K562 (cell line): ENCODE results near the gene ATP2A3. TPM values are rescaled to one million over a fixed set of nuclear protein-coding genes. Genes with fewer than 3 reads are reported as not detected.
A peak's percentile ranks its signal among the peaks of the same experiment; 100 is the strongest.

Experiments used
- ATAC-seq: fragments of 200-7000 bp; cut with Tn5 transposase; 3 replicates; pipeline ENCODE4 v1.9.1; 2020; ENCODE audit warnings: moderate library complexity
- BruUV-seq: library from RNA; stranded (reverse); fragments of 400-500 nt; replicated peaks from 2 replicates; lab custom pipeline; 2021; lab: Mats Ljungman, UMichigan
- CTCF ChIA-PET: fragments of 300-600 bp; formaldehyde crosslinking; extraction: SDS; loops from one replicate; lab custom pipeline; 2021; ENCODE audit warnings: low intra/inter-chr PET ratio; lab: Yijun Ruan, JAX
- POLR2A ChIA-PET: fragments of 300-600, 350-650 bp; sonication (Branson Sonifier 250); formaldehyde crosslinking; extraction: SDS; loops from one replicate; lab custom pipeline; 2021; ENCODE audit warnings: antibody characterized with exemption, inconsistent platforms; lab: Yijun Ruan, JAX
- DNase-seq, 4 experiments: peaks; one replicate each; pipeline versions ENCODE4 v3.0.0 to v3.0.0-alpha.2; 2011 to 2018; ENCODE audit warnings: low spot score in 3 of 4, mixed read lengths in 3 of 4; ENCODE audit errors: extremely low read depth in 1 of 4
- FAIRE-seq: peaks from 2 replicates; lab custom pipeline; 2011; peaks lifted over from hg19 to GRCh38; lab: Jason Lieb, UNC
- H2AFZ ChIP-seq: 2 replicates; pipeline ENCODE4 v1.6.0; 2011; ENCODE audit warnings: low read depth, low read length, control low read depth, inconsistent platforms
- H3K27ac ChIP-seq: fragments of 200-600 bp; 3 replicates; pipeline ENCODE4 v1.8.0; 2011; ENCODE audit warnings: low read depth, mild to moderate bottlenecking, control low read depth, inconsistent platforms, low read length, moderate library complexity, mixed read lengths; ENCODE audit errors: extremely low read depth
- H3K27me3 ChIP-seq, 2 experiments: fragments of 300-600 bp in 1 of 2; 2 replicates in 1 of 2; 3 replicates in 1 of 2; pipeline versions ENCODE4 v1.6.0 to v1.8.0; 2011; ENCODE audit warnings: inconsistent platforms in 2 of 2, low read length in 2 of 2, mild to moderate bottlenecking in 1 of 2, mixed read lengths in 1 of 2, moderate library complexity in 1 of 2; ENCODE audit not compliant: control insufficient read depth in 2 of 2, insufficient read depth in 2 of 2
- H3K36me3 ChIP-seq: fragments of 300-600 bp; 3 replicates; pipeline ENCODE4 v1.8.0; 2011; ENCODE audit warnings: mild to moderate bottlenecking, low read length, inconsistent platforms; ENCODE audit not compliant: control insufficient read depth, insufficient read depth
- H3K4me1 ChIP-seq, 2 experiments: fragments of 200-600 bp in 1 of 2; replicated peaks in 1 of 2; 2 replicates in 1 of 2; 3 replicates in 1 of 2; pipeline versions ENCODE4 v1.5.1 to v1.8.0; 2011; ENCODE audit warnings: inconsistent platforms in 2 of 2, low read length in 2 of 2, mild to moderate bottlenecking in 1 of 2, mixed read lengths in 1 of 2, moderate library complexity in 1 of 2; ENCODE audit not compliant: control insufficient read depth in 2 of 2, insufficient read depth in 2 of 2
- H3K4me2 ChIP-seq: 2 replicates; pipeline ENCODE4 v1.6.1; 2011; ENCODE audit warnings: low read length, control low read depth, inconsistent platforms, mixed read lengths; ENCODE audit not compliant: insufficient read depth
- H3K4me3 ChIP-seq: fragments of 200-600 bp; sonication (generic), shearing (Covaris generic); 2 replicates; pipeline ENCODE4 v1.5.1; 2016; ENCODE audit warnings: control low read depth, inconsistent platforms
- H3K79me2 ChIP-seq: fragments of 200-600 bp; 3 replicates; pipeline ENCODE4 v1.8.0; 2011; ENCODE audit warnings: low read length, inconsistent platforms; ENCODE audit not compliant: control insufficient read depth, insufficient read depth
- H3K9ac ChIP-seq, 2 experiments: 2 replicates each; pipeline versions ENCODE4 v1.6.0 to v1.6.1; 2011; ENCODE audit warnings: low read depth in 2 of 2, low read length in 2 of 2, control low read depth in 1 of 2, inconsistent platforms in 1 of 2, mild to moderate bottlenecking in 1 of 2, mixed read lengths in 1 of 2; ENCODE audit not compliant: insufficient read depth in 1 of 2
- H3K9me1 ChIP-seq: one replicate; pipeline ENCODE4 v1.6.0; 2011; ENCODE audit warnings: inconsistent platforms, mild to moderate bottlenecking, low read length, moderate library complexity; ENCODE audit not compliant: control insufficient read depth, insufficient read depth
- H3K9me3 ChIP-seq: replicated peaks from 2 replicates; pipeline ENCODE4 v1.5.1; 2011; ENCODE audit warnings: low read depth, low read length, inconsistent platforms; ENCODE audit not compliant: control insufficient read depth, insufficient read depth
- H4K20me1 ChIP-seq: replicated peaks from 2 replicates; pipeline ENCODE4 v1.6.1; 2011; ENCODE audit warnings: low read length, inconsistent platforms, mixed read lengths; ENCODE audit not compliant: control insufficient read depth, insufficient read depth
- MYNN ChIP-seq, 2 experiments: sonication (generic); formaldehyde crosslinking in 1 of 2; IDR thresholded peaks; 2 replicates each; pipeline versions ENCODE4 v1.5.0 to v1.6.1; 2016 to 2020; ENCODE audit warnings: antibody characterized with exemption in 1 of 2, missing genetic modification reagents in 1 of 2
- POLR2AphosphoS2 ChIP-seq: IDR thresholded peaks from 2 replicates; pipeline ENCODE4 v1.6.1; 2012; ENCODE audit warnings: low read length, improper control_type of control experiment
- POLR2G ChIP-seq: fragments of 200-400 bp; formaldehyde crosslinking; IDR thresholded peaks from 2 replicates; pipeline ENCODE4 v1.6.1; 2017; ENCODE audit warnings: low read depth, mild to moderate bottlenecking, antibody characterized with exemption, low read length, moderate library complexity
- RBM15 ChIP-seq: fragments of 200-400 bp; formaldehyde crosslinking; IDR thresholded peaks from 2 replicates; pipeline ENCODE4 v1.6.1; 2018; ENCODE audit warnings: mild to moderate bottlenecking, low read length, moderate library complexity; ENCODE audit not compliant: insufficient read depth
- RBM25 ChIP-seq: fragments of 200-400 bp; formaldehyde crosslinking; IDR thresholded peaks from 2 replicates; pipeline ENCODE4 v1.6.1; 2018; ENCODE audit warnings: low read length, low read depth, moderate library complexity; ENCODE audit not compliant: severe bottlenecking
- ZNF3 ChIP-seq: fragments of 250-450 bp; sonication (Bioruptor Pico); IDR thresholded peaks from 2 replicates; pipeline ENCODE4 v1.5.0; 2021; ENCODE audit warnings: mild to moderate bottlenecking, moderate library complexity
- WGBS: fragments of 100-300 bp; shearing (Covaris generic); methylation state at CpG from one replicate; pipeline ENCODE4 v1.1.6; 2016; ENCODE audit warnings: low coverage, mixed read lengths; ENCODE audit not compliant: insufficient coverage; ENCODE audit errors: missing lambda C conversion rate; 5-methylcytosine and 5-hydroxymethylcytosine counted together
- in situ Hi-C: fragments of 300-500 bp; cut with MboI; formaldehyde crosslinking; loops from 4 replicates; pipeline ENCODE4 v1.15.0; 2018; ENCODE audit warnings: inconsistent platforms, mixed read lengths
- intact Hi-C: fragments of 100-400 bp; cut with micrococcal nuclease; formaldehyde crosslinking; loops from 2 replicates; pipeline ENCODE4 v1.14.2; 2022
- polyA plus RNA-seq, 8 experiments: library from polyadenylated mRNA; depleted of rRNA in 4 of 8; stranded (reverse) in 5 of 8; unstranded in 3 of 8; fragments of >200 nt; fragmentation: Nextera tagmentation in 2 of 8; fragmentation: Illumina TruSeq in 1 of 8; extraction: Ambion mirVana in 2 of 8; extraction: Trizol in 1 of 8; gene quantifications; 2 replicates each; pipeline versions ENCODE4 v1.2.1 to v1.2.3, GENCODE V29; 2011 to 2014; ENCODE audit warnings: inconsistent platforms in 1 of 8, missing spikeins in 1 of 8
- total RNA-seq, 7 experiments: library from RNA; depleted of rRNA in 6 of 7; stranded (reverse); fragments of >200 nt in 6 of 7; fragmentation: Illumina TruSeq in 2 of 7; extraction: Trizol in 2 of 7; gene quantifications; 2 replicates each; pipeline versions ENCODE4 v1.2.1 to v1.2.3, GENCODE V29; 2011 to 2021; ENCODE audit warnings: low replicate concordance in 1 of 7
- TF ChIP-seq, protein P1 (sequence below), 2 experiments: IDR thresholded peaks; 2 replicates each; pipeline ENCODE4 v1.6.1; 2012; ENCODE audit warnings: improper control_type of control experiment in 2 of 2, low read depth in 2 of 2, low read length in 2 of 2, borderline replicate concordance in 1 of 2

Gene ATP2A3
- total and polyA plus RNA-seq, 9 of the 15 experiments (the other 6 are each of a cell fraction or from before 2014, with no cell fraction given) = 0.65 to 103 (median 31.3) TPM

DNA sequence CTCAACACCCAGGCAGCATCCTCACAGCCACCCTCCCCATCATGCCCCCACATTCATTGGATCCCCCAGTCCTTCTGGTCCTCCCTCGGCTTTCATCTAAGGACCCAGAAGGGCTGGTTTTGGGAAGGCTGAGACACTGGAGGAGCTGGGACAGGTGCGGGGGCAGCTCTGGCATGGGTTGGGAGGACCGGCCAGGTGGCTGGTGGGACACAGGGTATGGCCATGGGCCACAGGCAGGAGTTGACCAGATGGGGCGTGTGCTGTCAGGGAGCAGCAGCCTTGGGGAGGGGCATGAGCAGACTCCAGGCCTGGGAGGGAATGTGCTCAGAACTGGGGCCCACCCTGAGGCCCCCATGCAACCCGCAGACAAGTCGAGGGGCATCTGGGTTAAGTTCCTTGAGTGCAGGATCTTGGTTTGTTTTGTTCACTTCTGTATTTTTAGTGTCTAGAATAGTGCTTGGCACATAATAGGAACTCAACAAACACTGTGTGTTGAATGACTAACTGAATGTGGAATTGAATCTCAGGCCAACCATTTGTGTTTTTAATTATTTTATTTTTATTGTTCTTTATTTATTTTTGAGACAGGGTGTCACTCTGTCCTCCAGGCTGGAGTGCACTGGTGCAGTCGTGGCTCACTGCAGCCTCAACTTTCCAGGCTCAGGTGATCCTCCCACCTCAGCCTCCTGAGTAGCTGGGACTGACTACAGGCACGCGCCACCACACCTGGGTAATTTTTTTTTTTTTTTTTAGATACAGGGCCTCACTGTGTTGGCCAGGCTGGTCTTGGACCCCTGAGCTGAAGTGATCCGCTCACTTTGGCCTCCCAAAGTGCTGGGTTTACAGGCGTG is 53.6 kb downstream of the ATP2A3 start:
- Histone ChIP-seq H3K9ac (no peak overlapping the region), H3K4me3 (no peak overlapping the region), H3K9me1 (peaks cover 6% of the 10 kb centered on the region), H3K27ac (no peak overlapping the region), H2AFZ (no peak overlapping the region), H3K79me2 (peaks cover 29% of the 10 kb centered on the region), H3K9me3 (no peaks in the 10 kb centered on the region), H3K27me3 (no peaks in the 10 kb centered on the region), H3K4me1 (peaks cover 17 to 32% of the 10 kb centered on the region in 2 experiments; a peak in 4 of 5 replicates), H3K36me3 (peaks cover 7% of the 10 kb centered on the region; the same call in 1 of the 3 replicates), H4K20me1 (0 out of 2 replicates have a peak, but pooled peaks cover 9% of the 10 kb centered on the region), H3K4me2 (no peak overlapping the region)
- ChIA-PET POLR2A (interaction anchor here (0.6 kb wide), 1 partner anchor 184 kb away, joined by 5 read pairs; no protein-coding TSS in a partner anchor), CTCF (no interaction called here)
- in situ Hi-C loops (loop anchor here (10.0 kb wide), 1 partner anchor 94 kb away; no protein-coding TSS in a partner anchor), intact Hi-C loops (loop anchor here (5.0 kb wide), 1 partner anchor 167 kb away; no protein-coding TSS in a partner anchor)
- ATAC-seq (no peak), FAIRE-seq (no peak), DNase-seq (no peak)
- WGBS = 60% methylated on average over 11 of the region's 11 CpGs
- TF ChIP-seq POLR2G (peak; percentile 77), ZNF3 (CRISPR knock-in tag) (peak; percentile 50; the same call in 1 of the 2 replicates), POLR2AphosphoS2 (peak; percentile 73; the same call in 1 of the 2 replicates), MYNN (IDR thresholded peaks at IDR 0.05) (0 out of 2 replicates have a peak, but pooled peaks have one; percentile 15), MYNN (CRISPR knock-in tag; IDR thresholded peaks at IDR 0.05) (no peak), RBM25 (peak; percentile 37), RBM15 (no peak)
- TF ChIP-seq, protein P1, sequence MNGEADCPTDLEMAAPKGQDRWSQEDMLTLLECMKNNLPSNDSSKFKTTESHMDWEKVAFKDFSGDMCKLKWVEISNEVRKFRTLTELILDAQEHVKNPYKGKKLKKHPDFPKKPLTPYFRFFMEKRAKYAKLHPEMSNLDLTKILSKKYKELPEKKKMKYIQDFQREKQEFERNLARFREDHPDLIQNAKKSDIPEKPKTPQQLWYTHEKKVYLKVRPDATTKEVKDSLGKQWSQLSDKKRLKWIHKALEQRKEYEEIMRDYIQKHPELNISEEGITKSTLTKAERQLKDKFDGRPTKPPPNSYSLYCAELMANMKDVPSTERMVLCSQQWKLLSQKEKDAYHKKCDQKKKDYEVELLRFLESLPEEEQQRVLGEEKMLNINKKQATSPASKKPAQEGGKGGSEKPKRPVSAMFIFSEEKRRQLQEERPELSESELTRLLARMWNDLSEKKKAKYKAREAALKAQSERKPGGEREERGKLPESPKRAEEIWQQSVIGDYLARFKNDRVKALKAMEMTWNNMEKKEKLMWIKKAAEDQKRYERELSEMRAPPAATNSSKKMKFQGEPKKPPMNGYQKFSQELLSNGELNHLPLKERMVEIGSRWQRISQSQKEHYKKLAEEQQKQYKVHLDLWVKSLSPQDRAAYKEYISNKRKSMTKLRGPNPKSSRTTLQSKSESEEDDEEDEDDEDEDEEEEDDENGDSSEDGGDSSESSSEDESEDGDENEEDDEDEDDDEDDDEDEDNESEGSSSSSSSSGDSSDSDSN (IDR thresholded peaks at IDR 0.05; ENCODE audit: borderline replicate concordance in 1 of 2, low read depth in 2 of 2, low read length in 2 of 2) = no peak
- BruUV-seq = no TSS peak
